ENCODE data around the gene ZC3H18. TPM values are rescaled to one million over a fixed set of nuclear protein-coding genes. Genes with fewer than 3 reads are reported as not detected.
A peak's percentile ranks its signal among the peaks of the same experiment; 100 is the strongest.

Gene ZC3H18
- total RNA-seq, 3 donors from 2014 or later: 37.4 to 54.8 (median 48.1) TPM

GRCh38 chr16:88633684-88634140 is 63.5 kb downstream of the ZC3H18 start:
- intact Hi-C loops (cut with DNase I, micrococcal nuclease): no loop called here
- Histone ChIP-seq H3K36me3 (ENCODE audit: low read depth) (no peaks in the 10 kb centered on the region), H3K4me3 (no peak overlapping the region), H3K4me1 (ENCODE audit: low read depth) (peaks cover 18% of the 10 kb centered on the region), H3K9me3 (no peaks in the 10 kb centered on the region)
- peak; percentile 69 for ATAC-seq
- peak; percentile 21 for TF ChIP-seq CTCF (IDR thresholded peaks at IDR 0.05)
- DNase-seq: peak; percentile 64 to 83 (median 65)

DNA sequence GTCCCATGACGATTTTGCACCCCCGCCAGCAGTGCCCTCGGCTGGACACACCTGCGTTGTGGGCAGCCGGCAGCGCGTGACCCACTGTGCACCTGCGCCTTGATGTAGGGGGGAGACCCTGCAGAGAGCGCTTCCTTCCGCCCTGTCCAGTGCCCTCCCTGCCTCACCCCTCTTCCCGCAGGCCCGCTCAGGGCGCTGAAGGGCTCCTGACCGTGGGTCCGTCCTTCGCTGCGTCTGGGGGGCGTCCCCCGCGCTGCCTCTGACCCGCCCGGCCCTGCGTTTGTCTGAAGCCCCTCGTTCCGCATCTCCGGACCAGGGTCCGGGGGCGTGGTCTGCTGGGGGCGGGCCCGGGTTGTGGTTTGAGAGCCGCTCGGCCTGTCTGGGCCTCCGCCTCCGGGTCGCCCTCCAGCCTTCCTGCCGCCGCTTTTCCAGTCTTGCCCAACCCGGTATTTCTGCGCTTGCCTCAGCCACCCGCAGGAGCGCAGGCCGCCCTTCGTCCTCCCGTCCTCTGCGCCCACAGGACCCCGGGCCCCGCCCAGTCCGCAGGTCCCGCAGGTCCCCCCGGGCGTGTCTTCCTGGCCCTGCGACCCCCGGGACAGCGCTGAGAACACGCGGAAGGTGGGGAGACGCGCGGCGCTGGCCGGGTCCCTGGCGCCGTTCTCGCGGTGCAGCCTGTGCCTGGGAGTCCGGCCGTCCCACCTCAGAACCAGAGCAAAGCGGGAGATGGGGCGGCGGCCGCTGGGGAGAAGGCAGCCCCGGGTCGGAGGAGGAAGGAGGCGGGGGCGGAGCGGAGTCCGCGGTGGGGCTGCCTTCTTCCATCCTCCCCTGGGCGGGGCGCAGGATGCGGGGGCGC is 64.2 kb downstream of the ZC3H18 start:
- Histone ChIP-seq H3K9me3 (no peaks in the 10 kb centered on the region), H3K36me3 (ENCODE audit: low read depth) (no peaks in the 10 kb centered on the region), H3K4me3 (no peak overlapping the region), H3K4me1 (ENCODE audit: low read depth) (peaks cover 23% of the 10 kb centered on the region)
- TF ChIP-seq CTCF (IDR thresholded peaks at IDR 0.05): no peak
- DNase-seq: peak; percentile 54 to 88 (median 75)
- intact Hi-C loops (cut with DNase I, micrococcal nuclease): no loop called here
- peak; percentile 55 for ATAC-seq

DNA sequence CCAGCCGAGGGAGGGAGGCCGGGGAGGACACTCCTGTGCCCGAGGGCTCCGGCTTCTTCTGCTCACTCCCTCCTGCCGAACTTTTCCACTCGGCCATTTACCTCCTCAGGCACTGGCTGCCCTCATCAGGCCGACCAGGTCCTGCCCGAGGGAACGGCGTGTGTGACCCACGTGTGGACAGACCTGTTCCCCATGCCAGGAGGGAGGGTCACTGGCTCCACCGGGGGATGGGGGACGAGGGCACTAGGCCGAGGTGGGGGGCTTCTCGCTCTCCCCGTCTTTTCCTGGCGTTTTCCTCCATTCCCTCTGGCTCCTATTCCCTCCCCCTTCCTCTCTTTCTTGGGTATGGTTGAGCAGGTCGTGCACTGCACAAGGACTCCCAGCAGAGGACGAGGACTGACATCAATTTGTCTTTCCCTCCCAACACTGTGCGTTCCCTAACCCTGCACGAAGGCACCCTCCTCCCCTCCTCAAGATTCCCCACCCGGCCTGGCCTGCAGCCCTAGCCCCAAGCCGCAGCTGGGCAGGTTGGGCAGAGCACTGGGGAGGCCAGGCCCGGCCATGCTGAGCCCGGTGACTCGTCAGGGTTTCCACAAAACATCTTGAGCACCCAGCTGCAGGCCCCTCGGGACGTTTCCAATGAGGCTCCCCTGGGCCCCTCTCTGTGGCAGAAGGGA is 64.9 kb downstream of the ZC3H18 start:
- H3K36me3 ChIP-seq (ENCODE audit: low read depth): no peaks in the 10 kb centered on the region
- DNase-seq (peak in 1 of 3 donors; percentile 37), ATAC-seq (no peak)
- no peaks in the 10 kb centered on the region for H3K9me3 ChIP-seq
- peaks cover 23% of the 10 kb centered on the region for H3K4me1 ChIP-seq (ENCODE audit: low read depth)
- H3K4me3 ChIP-seq: no peak overlapping the region
- intact Hi-C loops (cut with DNase I, micrococcal nuclease): no loop called here
- no peak for TF ChIP-seq CTCF (IDR thresholded peaks at IDR 0.05)

DNA sequence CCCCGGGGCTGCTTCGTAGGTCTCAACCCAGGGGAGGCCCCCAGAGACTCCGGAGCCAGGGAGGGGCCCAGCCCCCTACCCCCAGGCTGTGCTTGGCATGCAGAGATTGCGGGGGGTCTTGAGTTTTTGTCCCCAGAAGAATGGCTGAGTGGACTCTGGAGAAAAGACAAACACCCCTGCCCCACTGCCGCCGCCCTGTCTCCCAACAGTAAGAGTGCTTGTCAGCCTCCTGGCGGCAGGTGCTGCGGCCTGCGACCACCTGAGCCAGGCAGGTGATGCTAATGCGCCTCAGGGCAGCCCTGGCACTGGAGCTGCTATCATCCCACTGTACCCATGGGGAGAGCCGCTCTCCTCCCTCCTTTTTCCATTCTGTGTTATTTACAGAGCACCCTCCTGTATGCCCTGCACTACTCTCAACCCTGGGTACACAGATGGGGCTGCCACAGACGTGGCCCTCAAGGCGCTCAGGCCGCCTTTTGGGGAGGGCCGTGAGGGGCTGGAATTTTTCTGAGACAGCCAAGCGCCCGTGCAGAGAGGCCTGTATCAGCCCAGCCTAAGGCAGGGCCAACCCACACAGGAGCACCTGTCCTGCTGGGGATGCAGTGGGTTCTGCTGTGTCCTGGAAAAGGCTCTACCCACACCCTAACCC is 65.6 kb downstream of the ZC3H18 start:
- peaks cover 23% of the 10 kb centered on the region for H3K4me1 ChIP-seq (ENCODE audit: low read depth)
- DNase-seq (peak in 1 of 3 donors; percentile 29), ATAC-seq (no peak)
- H3K36me3 ChIP-seq (ENCODE audit: low read depth): no peaks in the 10 kb centered on the region
- intact Hi-C loops (cut with DNase I, micrococcal nuclease): no loop called here
- no peak for TF ChIP-seq CTCF (IDR thresholded peaks at IDR 0.05)
- no peak overlapping the region for H3K4me3 ChIP-seq
- H3K9me3 ChIP-seq: no peaks in the 10 kb centered on the region

- DNase-seq (peak in 1 of 3 donors; percentile 40), ATAC-seq (no peak)
- Histone ChIP-seq H3K9me3 (no peaks in the 10 kb centered on the region), H3K36me3 (ENCODE audit: low read depth) (no peaks in the 10 kb centered on the region), H3K4me3 (no peak overlapping the region), H3K4me1 (ENCODE audit: low read depth) (peaks cover 23% of the 10 kb centered on the region)
- intact Hi-C loops (cut with DNase I, micrococcal nuclease): no loop called here
- no peak for TF ChIP-seq CTCF (IDR thresholded peaks at IDR 0.05)
Measured at GRCh38 chr16:88636488-88637265, 66.5 kb downstream of the ZC3H18 start.
